T-cell (primary cell): ENCODE data around the gene HMMR. TPM values are rescaled to one million over a fixed set of nuclear protein-coding genes. Genes with fewer than 3 reads are reported as not detected.
"Not testable (repeated sequence)": the region's sequence is repeated elsewhere in the genome, so short reads cannot be mapped to it uniquely, and the experiment has no call there.

ENCODE experiments used
- ATAC-seq, 4 experiments: fragments of 200-7000 bp in 3 of 4; fragments of 150-1000 bp in 1 of 4; cut with Tn5 transposase; replicated peaks in 1 of 4; 1 replicate in 3 of 4; 2 replicates in 1 of 4; pipeline ENCODE4 v1.10.0; 2021; ENCODE audit warnings: moderate library complexity in 3 of 4, mild to moderate bottlenecking in 2 of 4, moderate number of reproducible peaks in 1 of 4
- CTCF ChIA-PET, 2 donors: fragments of 300-600 bp; sonication (Branson Sonifier 250); formaldehyde crosslinking; loops; one replicate each; lab custom pipeline; 2022; ENCODE audit warnings: antibody characterized with exemption in 2 of 2; lab: Charles Lee
- POLR2A ChIA-PET, 2 donors: fragments of 300-600 bp; sonication (Branson Sonifier 250); formaldehyde crosslinking; loops; one replicate each; lab custom pipeline; 2022; ENCODE audit warnings: antibody characterized with exemption in 2 of 2; lab: Charles Lee
- DNase-seq, 35 experiments: peaks; one replicate each; pipeline versions ENCODE4 v3.0.0 to v3.0.0-alpha.2; 2013 to 2023
- H3K27ac ChIP-seq: one replicate; pipeline ENCODE4 v1.5.1; 2013; ENCODE audit warnings: low read length
- H3K27me3 ChIP-seq, 2 experiments: replicated peaks in 1 of 2; 1 replicate in 1 of 2; 2 replicates in 1 of 2; pipeline versions ENCODE4 v1.6.1 to v1.7.0; 2013; ENCODE audit warnings: low read length in 1 of 2, mixed read lengths in 1 of 2; ENCODE audit not compliant: control insufficient read depth in 2 of 2, insufficient read depth in 2 of 2; ENCODE audit errors: extremely low read depth in 1 of 2
- H3K36me3 ChIP-seq, 2 donors: 1 replicate in 1 of 2; 2 replicates in 1 of 2; pipeline versions ENCODE4 v1.6.1 to v1.7.0; 2013; ENCODE audit warnings: low read length in 1 of 2; ENCODE audit not compliant: control insufficient read depth in 2 of 2, insufficient read depth in 1 of 2; ENCODE audit errors: extremely low read depth in 1 of 2
- H3K4me1 ChIP-seq, 2 experiments: 1 replicate in 1 of 2; 2 replicates in 1 of 2; pipeline versions ENCODE4 v1.6.1 to v1.7.0; 2013; ENCODE audit warnings: low read length in 2 of 2, mixed read lengths in 1 of 2; ENCODE audit not compliant: insufficient read depth in 2 of 2, control insufficient read depth in 1 of 2; ENCODE audit errors: extremely low read depth in 1 of 2
- H3K4me3 ChIP-seq, 2 donors: 1 replicate in 1 of 2; 2 replicates in 1 of 2; pipeline versions ENCODE4 v1.5.1 to v1.7.0; 2013; ENCODE audit warnings: mild to moderate bottlenecking in 2 of 2, low read length in 1 of 2, moderate library complexity in 1 of 2; ENCODE audit not compliant: control insufficient read depth in 1 of 2; ENCODE audit errors: extremely low read depth in 1 of 2
- H3K9me3 ChIP-seq: 2 replicates; pipeline ENCODE4 v1.7.0; 2013
- H3K27ac Mint-ChIP-seq, 2 donors: one replicate each; pipeline ENCODE4 v1.8.0; 2020 to 2021; ENCODE audit warnings: mild to moderate bottlenecking in 2 of 2, mixed read lengths in 2 of 2
- H3K27me3 Mint-ChIP-seq, 2 donors: one replicate each; pipeline ENCODE4 v1.8.0; 2021 to 2022; ENCODE audit warnings: mixed read lengths in 2 of 2
- H3K36me3 Mint-ChIP-seq: one replicate; pipeline ENCODE4 v1.8.0; 2021; ENCODE audit warnings: mixed read lengths
- H3K4me1 Mint-ChIP-seq, 3 donors: one replicate each; pipeline ENCODE4 v1.8.0; 2020 to 2022; ENCODE audit warnings: mixed read lengths in 3 of 3, mild to moderate bottlenecking in 1 of 3
- H3K4me3 Mint-ChIP-seq, 3 donors: one replicate each; pipeline ENCODE4 v1.8.0; 2020 to 2022; ENCODE audit warnings: mild to moderate bottlenecking in 3 of 3, mixed read lengths in 3 of 3, moderate library complexity in 3 of 3
- H3K9me3 Mint-ChIP-seq, 3 donors: one replicate each; pipeline ENCODE4 v1.8.0; 2020 to 2022; ENCODE audit warnings: mixed read lengths in 3 of 3
- WGBS: methylation state at CpG from one replicate; pipeline ENCODE4 v1.1.5; 2013; ENCODE audit warnings: missing lambda C conversion rate; ENCODE audit not compliant: insufficient coverage; 5-methylcytosine and 5-hydroxymethylcytosine counted together
- total RNA-seq, 35 experiments: library from RNA in 6 of 35; stranded (reverse) in 6 of 35; fragments of 120-200 nt in 1 of 35; gene quantifications; one replicate each; pipeline versions ENCODE4 v1.2.1 to v1.2.4 and lab custom pipeline; 2013 to 2026

HMMR gene, protein sequence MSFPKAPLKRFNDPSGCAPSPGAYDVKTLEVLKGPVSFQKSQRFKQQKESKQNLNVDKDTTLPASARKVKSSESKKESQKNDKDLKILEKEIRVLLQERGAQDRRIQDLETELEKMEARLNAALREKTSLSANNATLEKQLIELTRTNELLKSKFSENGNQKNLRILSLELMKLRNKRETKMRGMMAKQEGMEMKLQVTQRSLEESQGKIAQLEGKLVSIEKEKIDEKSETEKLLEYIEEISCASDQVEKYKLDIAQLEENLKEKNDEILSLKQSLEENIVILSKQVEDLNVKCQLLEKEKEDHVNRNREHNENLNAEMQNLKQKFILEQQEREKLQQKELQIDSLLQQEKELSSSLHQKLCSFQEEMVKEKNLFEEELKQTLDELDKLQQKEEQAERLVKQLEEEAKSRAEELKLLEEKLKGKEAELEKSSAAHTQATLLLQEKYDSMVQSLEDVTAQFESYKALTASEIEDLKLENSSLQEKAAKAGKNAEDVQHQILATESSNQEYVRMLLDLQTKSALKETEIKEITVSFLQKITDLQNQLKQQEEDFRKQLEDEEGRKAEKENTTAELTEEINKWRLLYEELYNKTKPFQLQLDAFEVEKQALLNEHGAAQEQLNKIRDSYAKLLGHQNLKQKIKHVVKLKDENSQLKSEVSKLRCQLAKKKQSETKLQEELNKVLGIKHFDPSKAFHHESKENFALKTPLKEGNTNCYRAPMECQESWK
- total RNA-seq (under 1 TPM; 0.41 to 0.88 (median 0.84) TPM), total RNA-seq (lab: John Stamatoyannopoulos, UW) (0.17 to 14.2 (median 0.55) reads per million in 29 experiments)
- total RNA-seq (2013), result 0.68 TPM

DNA sequence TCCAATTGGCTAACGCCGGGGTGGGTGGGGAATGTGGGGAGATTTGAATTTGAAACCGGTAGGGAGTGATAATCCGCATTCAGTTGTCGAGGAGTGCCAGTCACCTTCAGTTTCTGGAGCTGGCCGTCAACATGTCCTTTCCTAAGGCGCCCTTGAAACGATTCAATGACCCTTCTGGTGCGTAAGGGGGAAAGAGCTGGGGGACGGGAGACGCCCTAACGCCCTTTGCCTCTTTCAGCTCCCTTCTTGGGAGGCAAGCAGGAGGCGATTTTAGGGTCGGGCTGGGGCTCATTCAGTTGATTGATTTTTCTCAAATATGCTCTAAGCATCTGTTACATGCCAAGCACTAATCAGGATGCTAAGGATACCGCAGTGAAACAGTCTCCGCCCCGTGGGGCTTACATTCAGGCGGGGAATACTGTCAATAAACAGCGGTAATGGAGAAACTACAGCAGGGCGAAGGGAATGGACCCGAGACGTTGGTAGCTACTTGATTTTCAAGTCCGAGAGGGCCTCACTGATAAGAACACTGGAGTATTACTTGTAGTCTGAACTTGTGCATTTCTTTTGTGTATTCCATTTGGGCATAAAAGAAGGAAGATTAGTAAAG is at the start of gene HMMR:
TSS of gene HMMR (plus strand) at position 71 of the 610 bp plus-strand sequence. CDS start at position 132, 61 bp downstream.
- no peak for ATAC-seq
- no peaks in the 10 kb centered on the region for H3K9me3 ChIP-seq
- H3K27ac ChIP-seq, result peak within 1 kb of the TSS; percentile 94
- WGBS, result 0% methylated on average over 22 of the region's 23 CpGs
- H3K36me3 ChIP-seq, result peaks cover 0 to 5% of the 10 kb centered on the region in 2 donors
- H3K4me1 ChIP-seq, result peaks cover 22 to 28% of the 10 kb centered on the region in 2 experiments
- Mint-ChIP-seq H3K4me3 (peak within 1 kb of the TSS; percentile 93 to 98 (median 96)), H3K9me3 (no peaks in the 10 kb centered on the region), H3K27me3 (no peaks in the 10 kb centered on the region), H3K27ac (peak within 1 kb of the TSS; percentile 98 to 99), H3K4me1 (peaks cover 47 to 56% (median 49%) of the 10 kb centered on the region in 3 donors), H3K36me3 (peaks cover 9% of the 10 kb centered on the region)
- no peaks in the 10 kb centered on the region for H3K27me3 ChIP-seq
- DNase-seq, result peak in 1 of 35 experiments; percentile 28
- ChIA-PET CTCF (interaction anchor here (0.6 to 3.7 kb wide), 16 partner anchors 8 to 51 kb away, joined by 3 to 55 read pairs (median 7); partner anchors contain the start of genes MAT2B (in 2 of the 2) and CCNG1 (in 1 of the 2)), POLR2A (interaction anchor here (0.6 to 3.2 kb wide), 11 partner anchors 13 to 50 kb away, joined by 3 to 29 read pairs (median 6); partner anchors contain the start of genes CCNG1 (in 1 of the 2) and MAT2B (in 1 of the 2))
- H3K4me3 ChIP-seq, result peak within 1 kb of the TSS; percentile 80 to 95

DNA sequence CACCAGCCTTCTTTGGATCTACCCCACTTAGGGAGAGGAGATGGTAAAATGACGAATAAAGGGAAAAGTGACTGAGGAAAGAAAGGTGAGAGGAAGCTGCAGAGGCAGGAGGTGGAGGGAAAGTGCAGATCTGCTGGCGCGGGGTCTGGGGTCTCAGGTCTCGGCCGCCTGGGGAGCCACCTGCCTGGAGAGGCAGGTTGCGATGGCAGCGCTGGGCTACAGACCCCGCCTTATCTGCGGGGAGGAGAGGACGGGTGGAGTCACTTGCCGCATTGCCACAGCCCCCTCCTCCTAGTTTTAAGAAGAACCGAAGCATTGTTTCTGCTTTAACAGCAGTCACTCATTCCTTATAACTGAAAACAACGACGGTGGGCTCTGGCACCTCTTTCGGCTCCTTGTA is 44.8 kb upstream of the HMMR start:
- H3K36me3 Mint-ChIP-seq, H3K36me3 ChIP-seq, H3K4me3 ChIP-seq, H3K27ac ChIP-seq, H3K4me1 Mint-ChIP-seq, ATAC-seq, H3K4me1 ChIP-seq, H3K9me3 ChIP-seq, H3K4me3 Mint-ChIP-seq, DNase-seq, H3K9me3 Mint-ChIP-seq, POLR2A ChIA-PET, H3K27ac Mint-ChIP-seq: not testable (repeated sequence)
- CTCF ChIA-PET, result interaction anchor here in 1 of 2 donors (0.7 kb wide), 1 partner anchor 552 kb away, joined by 6 read pairs; no protein-coding TSS in a partner anchor
- 49% methylated on average over 6 of the region's 15 CpGs for WGBS
- peaks cover 4 to 24% of the 10 kb centered on the region in 2 experiments for H3K27me3 ChIP-seq
- peaks cover 27 to 43% of the 10 kb centered on the region in 2 donors for H3K27me3 Mint-ChIP-seq

DNA sequence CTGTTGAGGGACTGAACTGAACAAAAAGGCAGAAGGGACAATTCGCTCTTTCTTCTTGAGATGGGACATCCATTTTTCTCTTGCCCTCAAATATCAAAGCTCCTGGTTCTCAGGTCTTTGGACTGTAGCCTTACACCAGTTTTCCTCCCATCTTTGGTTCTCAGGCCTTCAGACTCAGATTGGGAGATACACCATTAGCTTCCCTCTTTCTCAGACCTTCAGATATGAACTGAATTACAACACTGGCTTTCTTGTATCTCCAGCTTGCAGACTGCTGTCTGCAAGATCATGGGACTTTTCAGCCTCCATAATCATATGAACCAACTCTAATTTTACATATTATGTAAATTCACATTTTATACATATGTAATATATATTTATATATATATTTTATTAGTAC is 35.6 kb upstream of the HMMR start:
- Mint-ChIP-seq H3K36me3 (no peaks in the 10 kb centered on the region), H3K27ac (no peak overlapping the region), H3K4me3 (no peak overlapping the region), H3K9me3 (no peaks in the 10 kb centered on the region), H3K4me1 (peaks cover 2 to 7% (median 4%) of the 10 kb centered on the region in 3 donors), H3K27me3 (peaks cover 8 to 15% of the 10 kb centered on the region in 2 donors)
- 86% methylated on average over 1 of the region's 1 CpG for WGBS
- POLR2A ChIA-PET, result no interaction called here
- Histone ChIP-seq H3K36me3 (no peaks in the 10 kb centered on the region), H3K4me3 (no peak overlapping the region), H3K27me3 (no peaks in the 10 kb centered on the region), H3K9me3 (no peaks in the 10 kb centered on the region), H3K27ac (no peak overlapping the region), H3K4me1 (no peaks in the 10 kb centered on the region)
- CTCF ChIA-PET, result no interaction called here
- ATAC-seq (no peak), DNase-seq (no peak)

DNA sequence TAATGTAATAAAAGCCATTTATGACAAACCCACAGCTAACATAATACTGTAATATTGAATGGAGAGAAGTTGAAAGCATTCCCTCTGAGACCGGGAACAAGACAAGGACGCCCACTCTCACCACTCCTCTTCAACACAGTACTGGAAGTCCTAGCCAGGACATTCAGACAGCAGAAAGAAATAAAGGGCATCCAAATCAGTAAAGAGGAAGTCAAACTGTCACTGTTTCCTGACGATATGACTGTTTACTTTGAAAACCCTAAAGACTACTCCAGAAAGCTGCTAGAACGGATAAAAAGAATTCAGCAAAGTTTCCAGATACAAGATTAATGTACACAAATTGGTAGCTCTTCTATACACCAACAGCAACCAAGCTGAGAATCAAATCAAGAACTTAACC is 34.3 kb upstream of the HMMR start:
- H3K36me3 ChIP-seq, DNase-seq, H3K9me3 ChIP-seq, H3K27me3 ChIP-seq, H3K4me3 ChIP-seq, H3K27ac ChIP-seq, H3K4me1 Mint-ChIP-seq, H3K9me3 Mint-ChIP-seq, POLR2A ChIA-PET, H3K27ac Mint-ChIP-seq, H3K4me1 ChIP-seq, ATAC-seq, CTCF ChIA-PET, H3K4me3 Mint-ChIP-seq, H3K36me3 Mint-ChIP-seq: not testable (repeated sequence)
- H3K27me3 Mint-ChIP-seq, result peaks cover 8 to 12% of the 10 kb centered on the region in 2 donors
- WGBS, result 20% methylated on average over 1 of the region's 4 CpGs

DNA sequence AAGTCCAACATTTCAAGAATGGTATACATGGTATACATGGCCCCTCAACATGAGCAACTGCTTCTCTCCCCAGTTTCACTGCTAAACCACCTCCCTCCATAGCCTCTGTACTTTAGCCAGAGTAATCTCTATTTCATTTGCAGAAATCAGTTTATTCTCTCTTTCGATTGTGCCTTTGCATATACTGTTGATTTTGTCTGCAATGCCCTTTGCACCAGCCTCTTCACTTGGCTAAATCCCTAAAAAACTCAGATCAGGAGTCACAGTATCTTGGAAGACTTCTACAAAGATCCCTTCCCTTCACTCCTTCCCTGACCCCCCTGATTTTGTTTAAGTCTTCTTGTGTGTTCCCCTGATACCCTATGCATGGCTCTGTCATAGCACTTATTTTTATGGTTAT is 27.9 kb upstream of the HMMR start:
- Histone ChIP-seq H3K27ac (no peak overlapping the region), H3K36me3 (no peaks in the 10 kb centered on the region), H3K9me3 (no peaks in the 10 kb centered on the region), H3K4me1 (peaks cover 3 to 5% of the 10 kb centered on the region in 2 experiments), H3K27me3 (no peaks in the 10 kb centered on the region), H3K4me3 (no peak overlapping the region)
- WGBS, result 67% methylated on average over 1 of the region's 1 CpG
- H3K36me3 Mint-ChIP-seq, result no peaks in the 10 kb centered on the region
- H3K27ac Mint-ChIP-seq, result peak overlapping the region in 1 of 2 donors; percentile 23
- ChIA-PET CTCF (no interaction called here), POLR2A (no interaction called here)
- ATAC-seq (no peak), DNase-seq (no peak)
- H3K27me3 Mint-ChIP-seq, result peaks cover 0 to 3% of the 10 kb centered on the region in 2 donors
- no peaks in the 10 kb centered on the region for H3K9me3 Mint-ChIP-seq
- H3K4me1 Mint-ChIP-seq, result peaks cover 10 to 11% (median 11%) of the 10 kb centered on the region in 3 donors
- no peak overlapping the region for H3K4me3 Mint-ChIP-seq

DNA sequence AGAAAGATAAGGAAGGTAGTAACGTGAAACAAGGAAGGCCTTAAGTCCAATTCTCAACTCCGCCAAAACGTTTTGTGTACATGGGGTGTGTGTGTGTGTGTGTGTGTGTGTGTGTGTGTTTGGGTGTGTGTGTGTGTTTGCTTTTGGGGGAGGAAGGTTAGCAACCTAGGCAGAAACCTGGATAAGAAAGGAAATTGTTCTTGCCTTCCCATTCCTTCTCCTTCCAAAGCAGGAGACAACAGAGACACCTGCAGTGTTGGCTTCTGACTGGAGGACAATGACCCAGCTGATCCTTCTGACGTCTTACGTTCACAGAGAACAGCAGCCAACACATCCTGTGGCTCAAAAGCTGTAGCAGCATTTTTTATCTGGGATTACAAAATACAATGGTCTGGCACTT is 27.2 kb upstream of the HMMR start:
- no peak for ATAC-seq
- H3K9me3 ChIP-seq, result no peaks in the 10 kb centered on the region
- Mint-ChIP-seq H3K27ac (no peak overlapping the region), H3K4me3 (no peak overlapping the region), H3K27me3 (peaks cover 0 to 3% of the 10 kb centered on the region in 2 donors), H3K4me1 (peaks cover 14 to 16% (median 14%) of the 10 kb centered on the region in 3 donors), H3K36me3 (no peaks in the 10 kb centered on the region), H3K9me3 (no peaks in the 10 kb centered on the region)
- no peaks in the 10 kb centered on the region for H3K36me3 ChIP-seq
- POLR2A ChIA-PET, result no interaction called here
- WGBS, result 69% methylated on average over 3 of the region's 5 CpGs
- no peak for DNase-seq
- no peaks in the 10 kb centered on the region for H3K27me3 ChIP-seq
- no peak overlapping the region for H3K4me3 ChIP-seq
- H3K4me1 ChIP-seq, result peaks cover 7 to 8% of the 10 kb centered on the region in 2 experiments
- CTCF ChIA-PET, result interaction anchor here (0.7 to 1.0 kb wide), 2 partner anchors 27 kb away, joined by 3 read pairs; partner anchors contain the start of genes HMMR (in 1 of the 2) and NUDCD2 (in 1 of the 2)
- H3K27ac ChIP-seq, result no peak overlapping the region
